ENCODE measurements around the gene ZNF746.

Gene ZNF746

DNA sequence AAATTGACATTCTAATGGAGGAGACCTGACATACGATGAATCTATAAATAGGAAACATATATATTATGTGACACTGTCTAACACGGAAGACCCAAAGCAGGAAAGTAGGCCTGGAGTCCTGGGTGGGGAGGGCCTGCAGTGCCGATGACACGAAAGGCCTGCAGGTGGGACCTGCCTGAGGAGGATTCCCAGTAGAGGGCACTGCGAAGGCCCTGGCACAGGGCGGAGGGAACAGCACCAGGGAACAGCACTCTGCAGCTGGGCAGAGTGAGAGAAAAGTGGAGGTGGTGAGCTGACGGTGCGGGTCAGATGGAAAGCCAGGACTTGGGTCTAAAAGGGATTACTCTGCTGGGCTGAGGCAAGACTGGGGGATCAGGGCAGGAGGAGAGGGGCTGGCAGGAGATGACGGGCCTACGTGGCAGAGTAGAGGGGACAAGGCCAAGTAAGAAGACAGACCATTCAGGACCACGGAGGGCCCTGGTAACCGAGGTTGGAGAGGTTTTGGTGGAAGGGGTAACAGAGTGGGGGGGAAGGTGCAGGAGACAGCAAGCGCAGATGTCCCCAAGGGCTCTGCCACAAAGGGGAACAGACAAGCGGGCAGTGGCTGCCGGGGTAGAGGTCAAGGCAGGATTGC is 8.1 kb downstream of the ZNF746 start:
- DNase-seq = no peak

DNA sequence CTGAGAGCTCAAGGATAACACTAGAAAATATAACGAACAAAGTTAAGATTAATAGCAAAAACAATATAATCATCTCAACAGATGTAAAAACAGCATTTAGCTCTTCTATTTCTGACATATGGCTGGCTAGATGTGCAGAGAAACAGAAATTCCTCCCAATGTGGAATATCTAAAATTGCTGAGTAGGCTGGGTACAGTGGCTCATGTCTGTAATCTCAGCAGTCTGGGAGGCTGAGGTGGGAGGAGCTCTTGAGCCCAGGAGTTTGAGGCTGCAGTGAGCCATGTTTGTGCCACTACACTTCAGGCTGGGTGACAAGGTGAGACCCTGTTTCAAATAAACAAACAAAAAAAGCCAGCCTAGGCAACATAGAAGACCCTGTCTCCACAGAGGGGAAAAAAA is 18.0 kb downstream of the ZNF746 start:
- DNase-seq = no peak

DNA sequence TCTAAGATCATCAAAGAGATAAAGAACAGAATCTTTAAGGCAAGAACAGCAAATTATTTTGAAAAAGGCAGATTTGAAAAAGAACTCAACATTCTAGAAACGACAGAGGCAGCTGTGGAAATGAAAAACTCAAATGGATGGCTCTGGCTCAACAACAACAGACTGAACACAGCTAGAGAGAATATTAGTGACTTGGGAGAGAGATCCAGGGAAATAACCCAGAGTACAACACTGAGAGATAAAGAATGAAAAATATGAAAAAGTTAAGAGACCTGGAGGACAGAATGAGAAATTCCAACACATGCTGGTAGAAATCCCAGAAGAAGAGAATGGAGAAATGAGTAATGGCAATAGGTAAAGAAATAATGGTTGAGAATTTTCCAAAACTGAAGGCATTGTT is 18.9 kb downstream of the ZNF746 start:
- no peak for DNase-seq

DNA sequence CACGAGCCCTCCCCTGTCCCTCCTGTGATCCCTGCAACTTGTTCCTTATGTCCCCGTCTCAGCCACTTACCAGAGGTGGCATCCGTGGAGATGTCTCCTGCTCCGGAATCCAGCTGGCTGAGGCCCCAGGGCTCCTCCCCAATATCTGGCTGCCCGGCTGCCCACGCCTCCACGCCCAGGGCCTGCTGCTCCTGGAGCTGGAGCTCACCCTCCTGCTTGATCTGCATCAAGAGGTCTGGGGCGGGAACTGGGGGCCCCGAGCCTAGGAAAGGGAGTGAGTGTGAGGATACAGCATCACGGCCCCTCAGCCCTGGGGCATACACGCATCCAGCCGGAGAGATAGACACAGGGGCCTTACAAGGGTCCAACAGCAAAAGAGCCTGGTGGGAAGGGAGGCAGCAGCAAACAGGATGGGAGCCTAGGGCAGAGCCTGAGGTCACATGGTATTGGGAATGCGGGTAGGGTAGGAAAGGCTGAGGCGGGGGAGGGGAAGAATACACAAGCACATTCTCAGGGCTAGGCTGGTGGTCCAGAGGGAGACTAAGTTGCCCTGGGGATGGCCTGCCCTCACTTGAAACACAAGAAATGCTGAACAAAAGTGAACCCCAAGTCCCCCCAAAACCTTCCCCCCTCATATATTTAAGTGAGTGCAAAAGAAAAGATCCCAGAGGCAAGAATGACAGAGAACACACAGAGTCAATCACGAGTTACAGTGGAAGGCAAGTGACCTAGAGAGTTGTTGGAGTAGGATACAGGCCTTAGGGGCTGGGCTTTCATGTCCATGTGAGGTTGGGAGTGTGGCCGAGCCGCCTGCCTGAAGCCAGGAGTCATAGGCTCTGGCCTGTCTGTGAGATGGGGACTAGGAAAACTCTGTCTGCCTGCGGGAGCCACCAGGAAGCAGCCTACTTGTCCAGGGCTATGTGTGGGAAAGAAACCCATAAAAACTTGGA is 19.8 kb downstream of the ZNF746 start:
- DNase-seq = no peak

DNA sequence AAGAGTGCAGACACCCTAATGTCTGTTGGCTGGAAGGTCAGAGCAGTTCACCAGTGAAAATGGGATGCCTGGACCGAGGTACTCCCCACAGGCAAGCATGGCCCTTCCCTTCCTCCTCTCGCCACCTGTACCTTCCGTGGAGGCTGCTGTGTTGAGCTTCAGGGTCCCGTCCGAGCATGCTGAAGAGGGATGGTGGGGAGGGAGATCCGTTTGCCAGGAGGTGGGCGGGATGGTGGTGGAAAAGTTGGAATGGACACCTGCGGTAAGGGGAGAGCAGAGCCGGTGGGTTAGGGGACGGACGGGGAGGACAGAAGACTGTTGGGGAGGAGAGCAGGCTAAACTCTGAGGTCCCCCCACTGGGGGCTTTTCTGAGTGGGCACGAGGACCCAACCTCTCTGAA is 20.8 kb downstream of the ZNF746 start:
- DNase-seq = no peak

DNA sequence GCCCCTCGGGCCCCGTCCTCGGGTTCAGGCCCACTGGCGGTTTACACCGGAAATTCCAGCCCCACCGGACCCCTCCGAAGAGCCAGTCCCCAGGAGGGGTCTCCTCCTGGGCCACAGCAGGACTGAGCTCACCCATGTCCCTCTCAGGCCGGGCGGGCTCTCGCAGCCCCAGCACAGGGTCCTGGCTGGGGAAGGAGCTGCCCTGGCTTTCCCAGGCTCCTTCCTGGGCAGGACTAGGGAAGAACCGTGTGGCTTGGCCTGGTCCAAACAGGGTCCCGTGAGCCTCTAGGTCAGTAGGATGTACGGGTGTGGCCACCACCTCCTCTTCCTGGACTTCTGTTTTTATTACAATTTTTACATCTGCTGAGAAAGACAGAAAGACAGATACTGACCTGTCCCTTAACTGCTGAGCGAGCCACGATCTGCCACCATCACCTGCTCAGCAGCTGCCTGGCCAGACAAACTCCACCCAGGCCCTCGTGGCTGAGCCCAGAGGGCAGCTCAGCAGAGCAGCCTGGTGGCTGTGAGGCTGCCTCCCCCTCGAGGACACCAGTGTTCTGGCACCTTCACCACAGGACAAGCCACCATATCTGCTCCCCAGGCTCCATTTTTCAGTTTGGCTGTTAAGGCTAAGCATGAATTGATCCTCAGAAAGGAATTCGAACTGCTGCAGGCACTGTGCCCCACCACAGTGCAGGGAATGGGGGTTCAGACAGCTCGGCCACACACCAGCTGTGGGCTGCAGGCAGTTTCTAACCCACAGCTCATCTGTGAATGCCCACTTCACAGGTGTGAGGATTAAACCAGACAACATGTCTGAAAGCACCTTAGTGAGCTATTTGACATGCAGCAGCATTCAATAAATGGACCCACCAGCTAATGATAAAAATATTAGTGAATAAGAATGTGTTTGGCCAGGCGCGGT is 22.2 kb downstream of the ZNF746 start:
- DNase-seq = no peak

DNA sequence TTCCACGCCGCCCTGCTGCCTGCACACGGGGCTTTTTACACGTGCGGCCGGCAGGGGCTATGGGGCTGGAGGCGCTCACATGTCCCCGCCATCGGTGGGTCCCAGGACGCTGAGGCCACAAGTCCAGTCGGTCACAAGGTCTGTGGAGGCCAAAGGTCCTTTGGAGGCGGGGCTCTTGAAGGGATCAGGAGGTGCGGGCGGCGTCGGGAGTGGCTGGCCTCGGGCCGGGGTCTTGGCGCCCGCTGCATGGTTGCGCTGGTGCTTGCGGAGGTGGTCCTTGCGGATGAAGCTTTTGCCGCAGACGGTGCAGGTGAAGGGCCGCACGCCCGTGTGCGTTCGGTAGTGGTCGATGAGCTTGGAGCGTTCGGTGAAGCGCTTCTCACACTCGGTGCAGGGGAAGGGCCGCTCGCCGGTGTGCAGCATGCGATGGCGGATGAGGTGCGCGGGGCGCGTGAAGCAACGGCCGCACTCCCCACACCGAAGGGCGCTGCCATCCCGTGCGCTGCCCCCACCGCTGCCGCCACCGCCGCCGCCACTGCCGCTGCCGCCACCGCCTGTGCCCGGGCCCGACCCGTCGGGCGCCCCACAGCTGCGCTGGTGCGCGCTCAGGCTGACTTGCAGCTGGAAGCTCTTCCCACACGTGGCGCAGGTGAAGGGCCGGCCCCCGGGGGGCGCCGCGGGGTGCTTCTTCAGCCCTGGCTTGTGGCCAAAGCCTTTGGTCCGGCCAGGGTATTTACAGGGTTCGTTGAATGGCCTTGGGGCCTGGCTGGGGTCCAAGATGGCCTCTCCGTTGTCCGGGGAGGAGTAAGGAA is 23.1 kb downstream of the ZNF746 start:
- DNase-seq = no peak

DNA sequence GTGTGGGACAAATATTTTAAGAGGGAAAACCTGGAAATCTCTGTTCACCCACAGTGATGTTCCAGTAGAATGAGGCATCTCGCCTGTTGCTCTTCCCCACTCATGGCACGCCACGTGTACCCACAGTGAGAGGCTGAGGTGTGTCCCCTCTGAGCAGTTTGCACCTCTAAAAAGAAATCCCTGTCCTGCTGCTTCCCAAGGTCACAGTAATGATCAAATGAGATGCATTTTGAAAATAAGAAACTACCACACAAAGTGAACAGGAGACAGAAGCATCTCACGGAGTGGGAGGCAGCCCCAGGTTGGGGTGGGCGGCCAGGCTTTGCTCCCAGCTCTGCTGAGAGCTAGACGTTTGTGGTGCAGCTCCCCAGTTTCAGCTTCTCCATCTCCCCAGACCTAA is 24.4 kb downstream of the ZNF746 start:
- no peak for DNase-seq

DNA sequence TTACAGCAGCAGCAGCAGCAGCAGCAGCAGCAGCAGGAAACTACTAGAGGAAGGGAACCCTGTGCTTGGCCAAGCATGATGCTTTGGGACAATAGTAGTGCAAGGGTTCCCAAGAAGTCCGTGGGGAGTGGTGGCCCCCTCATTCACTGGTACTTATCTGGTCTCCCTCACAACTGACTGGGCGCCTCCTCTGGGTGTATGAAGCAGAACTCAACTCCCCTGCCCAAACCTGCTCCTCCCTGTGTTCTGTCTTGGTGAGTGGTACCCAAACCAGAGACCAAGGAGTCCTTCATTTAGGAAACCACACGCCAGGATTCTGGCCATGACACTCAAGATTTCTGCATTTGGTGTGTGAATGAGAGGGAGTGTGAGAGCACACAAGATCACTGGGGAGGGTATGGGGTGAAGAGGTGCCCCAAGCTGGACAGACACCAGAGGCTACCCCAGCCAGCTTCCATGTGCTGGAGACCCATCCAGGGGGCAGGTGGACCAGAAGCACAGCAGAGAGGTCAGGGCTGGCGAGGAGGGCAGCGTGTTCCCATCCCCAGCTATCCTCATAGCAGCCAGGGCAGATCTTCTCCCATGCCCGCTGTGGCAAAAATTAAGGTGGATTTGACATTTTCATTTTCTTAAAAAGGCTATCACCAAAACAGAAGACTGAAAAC is 26.2 kb downstream of the ZNF746 start:
- no peak for DNase-seq

DNA sequence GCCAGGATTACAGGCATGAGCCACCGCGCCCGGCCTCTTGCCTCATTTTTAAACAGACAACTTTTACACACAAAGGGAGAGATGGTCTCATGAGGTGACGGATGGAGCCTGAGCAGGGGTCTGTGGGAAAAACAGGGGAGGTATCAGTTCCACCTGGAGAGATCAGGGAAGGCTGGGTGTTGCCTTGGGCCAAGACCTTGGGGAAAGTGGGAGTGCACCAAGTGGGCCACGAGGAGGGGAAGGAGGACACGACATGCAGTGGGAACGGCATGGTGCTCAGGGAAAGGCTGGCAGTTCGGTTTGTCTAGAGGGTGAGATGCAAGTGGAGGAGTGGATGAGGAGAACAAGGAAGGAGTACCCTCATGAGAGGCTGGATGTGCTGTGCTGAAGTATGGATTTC is 27.8 kb downstream of the ZNF746 start:
- no peak for DNase-seq

DNA sequence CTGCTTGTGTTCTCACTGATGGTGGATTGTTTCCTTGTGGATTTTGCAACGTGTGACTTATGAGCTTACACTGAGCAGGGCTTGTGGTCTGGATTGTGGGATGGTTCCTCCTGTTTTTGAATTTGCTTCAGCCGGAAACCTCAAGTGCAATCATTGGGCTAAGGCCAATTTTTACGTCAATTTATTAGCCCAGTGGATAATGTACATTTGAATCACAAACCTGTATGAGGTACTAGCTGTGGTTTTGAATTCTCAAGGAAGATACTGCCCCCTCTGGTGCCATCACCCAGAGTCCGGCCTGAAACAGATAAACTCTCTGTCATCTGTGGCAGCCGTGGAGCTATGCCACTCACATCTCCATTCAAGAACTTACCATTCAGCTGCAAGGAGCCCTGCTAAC is 29.4 kb downstream of the ZNF746 start:
- no peak for DNase-seq

DNA sequence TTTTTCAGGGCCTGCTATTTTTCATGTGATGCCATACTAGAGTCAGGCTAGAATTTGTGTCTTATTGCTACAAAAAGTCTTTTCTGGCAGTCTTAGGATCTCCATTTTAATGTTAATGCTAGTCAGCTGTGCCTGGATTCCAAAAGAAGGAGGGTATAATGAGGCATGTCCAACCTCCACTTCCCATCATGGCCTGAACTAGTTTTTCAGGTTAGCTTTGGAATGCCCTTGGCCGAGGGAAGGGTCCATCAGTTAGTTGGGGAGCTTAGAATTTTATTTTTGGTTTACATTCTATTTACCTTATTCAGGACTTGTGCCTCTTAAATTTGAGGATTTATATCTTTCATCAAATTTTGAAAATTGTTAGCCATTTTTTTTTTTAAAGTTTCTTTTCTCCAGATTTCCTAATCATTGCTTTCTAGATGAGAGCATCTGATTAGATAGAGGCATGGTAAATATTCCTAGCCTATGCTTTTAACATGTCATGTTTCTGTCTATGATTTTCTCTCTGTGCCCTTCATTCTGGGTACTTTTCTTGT is 30.2 kb downstream of the ZNF746 start:
- no peak for DNase-seq

DNA sequence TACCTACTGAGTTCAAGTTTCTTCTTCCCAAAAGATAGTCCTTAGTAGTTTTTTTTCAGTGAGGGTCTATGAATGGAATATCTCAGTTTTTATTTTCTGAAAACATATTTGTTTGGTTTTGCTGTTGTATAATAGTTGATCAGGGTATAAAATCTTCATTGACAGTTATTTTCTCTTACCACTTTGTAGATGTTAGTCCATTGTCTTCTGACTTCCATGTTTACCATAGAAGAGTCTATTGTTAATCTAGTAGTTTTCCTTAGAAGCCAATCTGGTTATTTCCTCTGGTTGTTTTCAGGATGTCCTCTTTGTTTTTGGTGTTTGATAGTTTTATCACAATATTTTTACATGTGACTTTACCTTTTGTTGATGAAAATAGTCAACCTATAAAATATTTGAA is 31.2 kb downstream of the ZNF746 start:
- no peak for DNase-seq

DNA sequence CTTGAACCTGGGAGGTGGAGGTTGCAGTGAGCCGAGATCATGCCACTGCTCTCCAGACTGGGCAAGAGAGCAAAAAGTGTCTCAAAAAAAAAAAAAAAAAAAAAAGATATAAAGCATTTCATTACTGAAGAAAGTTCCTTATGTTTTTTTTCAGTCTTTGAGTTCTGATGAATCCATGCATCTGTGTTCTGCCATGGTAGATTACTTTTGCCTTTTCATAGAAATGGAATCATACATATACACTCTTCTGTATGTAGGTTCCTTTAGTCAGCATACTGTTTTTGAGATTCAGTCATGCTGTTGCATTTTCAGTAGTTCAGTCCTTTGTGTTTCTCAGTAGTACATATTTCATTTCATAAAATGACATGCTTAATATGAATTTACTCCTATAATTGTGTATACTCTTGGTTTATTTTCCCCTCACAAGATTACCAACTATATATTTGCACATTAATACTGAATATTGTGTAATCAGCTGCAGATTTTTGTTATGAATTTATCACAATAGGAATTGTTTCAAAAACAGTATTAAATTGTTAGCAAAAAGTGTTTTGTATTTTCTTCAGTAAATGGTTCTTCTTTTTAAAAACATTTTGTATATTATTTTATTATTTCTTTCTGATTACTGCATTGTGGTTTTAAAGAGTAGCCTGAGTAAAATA is 34.0 kb downstream of the ZNF746 start:
- no peak for DNase-seq

DNA sequence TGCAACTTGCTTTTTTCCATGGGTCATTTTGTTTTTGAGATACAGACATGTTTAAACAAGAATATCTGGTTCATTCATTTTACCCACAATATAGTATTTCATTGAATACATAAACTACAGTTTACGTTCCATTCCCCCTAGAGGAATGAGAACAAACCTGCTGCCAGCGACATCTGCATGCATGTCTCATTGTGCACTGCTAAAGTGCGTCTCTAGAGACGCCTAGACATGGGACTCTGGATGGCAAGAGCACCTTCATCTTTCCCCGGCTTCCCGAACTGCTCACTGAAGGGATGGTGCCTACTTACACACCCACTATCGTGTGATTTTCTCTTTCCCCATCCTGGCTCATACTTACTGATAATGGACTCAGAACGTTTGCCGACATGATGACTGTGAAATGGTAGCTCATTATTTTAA is 35.5 kb downstream of the ZNF746 start:
- no peak for DNase-seq

DNA sequence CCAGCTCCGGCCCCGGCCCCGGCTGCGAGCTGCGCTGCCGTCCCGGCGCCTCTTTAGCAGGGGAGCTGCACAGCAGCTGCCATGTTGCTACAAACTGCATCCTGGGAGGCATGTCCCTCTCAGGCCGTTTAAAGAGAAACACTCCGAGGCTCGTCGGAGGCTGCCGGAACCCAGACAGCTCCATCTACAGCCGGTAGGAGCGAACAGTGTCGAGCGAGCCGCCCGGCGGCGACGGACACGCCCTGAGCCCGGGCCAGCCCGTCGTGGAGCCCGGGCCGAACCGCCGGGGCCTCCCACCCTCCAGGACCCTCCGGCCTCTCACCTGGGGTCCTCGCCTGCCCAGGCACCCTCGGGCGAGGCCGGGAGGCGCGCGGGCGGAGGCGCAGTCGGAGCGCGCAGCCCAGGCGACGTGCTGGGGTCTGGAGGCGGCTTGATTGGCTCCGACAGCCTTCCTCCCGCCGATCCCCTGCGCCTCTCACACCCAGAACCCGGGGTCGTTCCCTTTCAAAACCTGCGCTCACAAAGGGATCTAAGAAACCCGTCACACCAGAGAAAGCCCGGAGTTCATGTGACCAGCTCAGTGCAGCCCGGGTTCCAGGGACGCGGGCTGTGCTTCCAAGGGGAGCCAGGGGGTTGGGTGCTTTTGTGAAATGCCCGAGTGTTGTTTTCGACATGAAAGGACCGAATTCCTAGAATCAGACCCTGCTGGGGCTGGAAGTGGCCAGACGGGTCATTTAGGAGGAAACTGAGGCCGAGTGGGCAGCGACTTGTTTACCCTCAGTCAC is 36.9 kb downstream of the ZNF746 start, which contains the start of gene ZNF777:
ZNF777 (minus strand) TSS at position 570 of the 785 bp plus-strand sequence. CDS start 5,040 bp downstream, outside the sequence.
- DNase-seq = peak; percentile 73

DNA sequence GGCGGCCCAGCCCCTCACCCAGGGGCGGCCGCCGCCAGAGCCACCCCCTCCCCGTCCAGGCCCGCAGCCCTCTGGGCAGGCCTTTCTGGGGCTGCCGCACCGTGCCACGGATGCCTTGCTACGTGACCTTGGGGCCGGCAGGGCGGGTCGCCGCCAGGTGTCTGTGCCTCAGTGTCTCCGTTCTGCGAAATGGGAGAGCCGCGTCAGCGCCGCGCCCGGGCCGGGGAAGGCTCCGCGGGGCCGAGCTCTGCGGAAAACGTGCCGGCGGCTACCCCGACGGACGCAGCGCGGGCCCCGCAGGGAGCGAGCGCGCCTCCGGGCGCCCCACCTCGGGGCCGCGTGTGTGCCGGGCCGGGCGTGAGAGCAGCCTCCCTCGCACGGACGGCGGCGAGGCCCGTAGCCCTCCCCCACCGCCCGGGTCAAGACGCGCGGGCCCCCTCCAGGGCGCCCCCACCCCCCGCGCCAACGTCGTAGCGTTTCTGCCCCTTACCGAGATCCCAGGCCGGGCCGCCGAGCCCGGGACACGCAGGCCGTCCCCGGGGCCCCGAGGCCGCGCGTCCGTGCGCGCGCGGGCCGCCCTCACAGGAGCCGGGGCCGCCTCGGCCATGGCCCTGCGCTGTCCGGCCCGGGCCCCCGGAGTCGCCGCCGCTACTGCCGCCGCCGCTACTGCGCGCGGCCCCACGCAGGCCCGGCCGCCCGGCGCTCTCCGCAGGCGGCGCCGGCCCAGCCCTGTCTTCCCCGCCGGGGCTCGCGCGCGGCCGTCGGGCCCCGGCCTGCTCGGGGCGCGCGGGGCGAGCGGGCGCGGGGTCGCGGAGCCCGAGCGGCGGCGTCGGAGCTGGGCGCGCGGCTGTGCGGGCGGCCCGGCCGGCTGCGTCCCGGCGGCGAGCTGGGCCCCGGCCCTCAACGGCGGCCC is 37.8 kb downstream of the ZNF746 start:
- DNase-seq = no peak

DNA sequence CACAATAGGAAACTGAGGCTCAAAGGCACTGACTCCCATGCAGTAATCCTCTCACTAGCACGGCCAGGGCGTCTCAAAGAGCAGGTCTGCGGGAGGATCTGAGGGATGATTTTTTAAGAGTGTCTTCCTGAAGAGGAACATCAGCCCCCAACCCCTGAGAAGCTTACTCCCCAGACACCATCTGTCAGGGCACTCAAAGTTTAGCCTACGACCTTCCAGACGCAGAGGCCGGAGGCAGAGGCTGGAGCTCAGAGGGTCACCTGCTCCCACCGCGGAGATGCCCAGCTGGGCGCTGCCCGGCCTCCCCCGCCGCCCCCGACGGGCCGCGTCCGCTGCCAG is 38.4 kb downstream of the ZNF746 start:
- DNase-seq = no peak

DNA sequence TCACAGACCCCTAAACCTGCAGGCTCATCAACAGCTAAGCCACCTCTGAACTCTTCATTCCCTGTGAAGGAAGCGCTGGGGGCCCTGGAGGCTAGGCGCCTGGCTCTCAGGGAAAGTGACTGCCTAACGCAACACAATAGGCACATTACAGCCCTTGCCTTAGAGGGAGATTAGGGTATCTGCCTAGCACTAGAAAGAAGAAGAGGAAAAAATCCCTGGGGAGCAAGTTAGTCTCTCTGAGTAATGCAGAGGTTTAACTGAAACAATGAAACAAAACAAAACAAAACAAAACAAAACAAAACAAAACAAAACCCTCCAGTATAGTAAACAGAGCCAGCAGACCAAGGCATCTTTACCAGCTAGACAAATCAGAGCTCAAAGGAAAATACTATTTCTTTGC is 39.4 kb downstream of the ZNF746 start:
- no peak for DNase-seq
